Measurements from ENCODE around the gene TEX264.

Gene TEX264

DNA sequence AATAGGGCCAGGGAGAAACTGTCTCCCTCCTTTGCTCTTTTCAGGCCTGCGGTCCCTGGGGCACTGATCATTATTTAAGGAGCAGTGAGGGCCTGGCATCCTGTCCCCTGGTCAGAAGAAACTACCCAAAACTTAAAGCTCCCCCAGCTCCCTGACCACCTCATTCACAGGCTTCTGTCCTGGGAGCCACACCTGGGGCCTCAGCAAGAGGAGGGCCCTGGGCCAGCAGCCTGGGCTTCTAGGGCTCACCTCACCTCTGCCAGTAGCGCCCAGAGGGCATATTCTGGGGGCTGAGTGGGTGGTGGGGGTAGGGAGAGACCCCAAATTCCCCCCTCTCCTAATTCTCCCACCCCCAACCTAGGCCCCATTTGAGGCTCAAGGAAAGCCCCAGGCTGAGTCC is 31.1 kb downstream of the TEX264 start:
- DNase-seq: no peak

DNA sequence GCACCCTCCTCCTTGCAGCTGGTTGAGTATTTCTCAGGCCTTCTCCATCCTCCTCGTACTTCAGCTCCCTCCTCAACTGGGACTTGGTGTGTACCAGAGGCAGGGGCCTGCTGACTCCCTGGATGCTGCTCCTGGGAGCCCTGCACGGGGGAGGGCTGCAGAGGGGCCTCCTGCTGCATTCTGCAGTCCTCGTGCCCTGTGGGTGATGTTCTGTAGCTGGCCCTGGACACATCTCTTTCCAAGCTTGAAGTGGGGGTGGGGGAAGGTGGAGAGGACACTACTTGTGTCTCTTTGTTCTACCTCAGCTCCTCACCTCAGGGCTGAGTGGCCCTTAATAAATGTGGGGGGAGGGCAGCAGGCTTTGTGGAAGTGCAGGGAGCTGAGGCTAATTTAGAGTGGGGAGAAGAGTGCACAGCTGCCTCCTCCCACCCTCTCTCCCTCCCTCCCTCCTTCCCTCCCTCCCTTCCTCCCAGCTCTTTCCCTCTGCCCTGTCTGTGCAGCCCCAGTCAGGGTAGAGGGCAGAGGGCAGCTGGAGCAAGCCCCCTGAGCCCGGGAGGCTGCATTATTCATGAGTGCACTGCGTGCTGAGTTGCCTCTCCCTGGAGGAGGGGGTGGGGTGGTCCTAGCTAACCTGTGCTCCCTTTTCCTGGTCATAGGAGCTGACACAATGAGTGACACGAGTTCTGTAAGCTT is 32.2 kb downstream of the TEX264 start:
- no peak for DNase-seq

DNA sequence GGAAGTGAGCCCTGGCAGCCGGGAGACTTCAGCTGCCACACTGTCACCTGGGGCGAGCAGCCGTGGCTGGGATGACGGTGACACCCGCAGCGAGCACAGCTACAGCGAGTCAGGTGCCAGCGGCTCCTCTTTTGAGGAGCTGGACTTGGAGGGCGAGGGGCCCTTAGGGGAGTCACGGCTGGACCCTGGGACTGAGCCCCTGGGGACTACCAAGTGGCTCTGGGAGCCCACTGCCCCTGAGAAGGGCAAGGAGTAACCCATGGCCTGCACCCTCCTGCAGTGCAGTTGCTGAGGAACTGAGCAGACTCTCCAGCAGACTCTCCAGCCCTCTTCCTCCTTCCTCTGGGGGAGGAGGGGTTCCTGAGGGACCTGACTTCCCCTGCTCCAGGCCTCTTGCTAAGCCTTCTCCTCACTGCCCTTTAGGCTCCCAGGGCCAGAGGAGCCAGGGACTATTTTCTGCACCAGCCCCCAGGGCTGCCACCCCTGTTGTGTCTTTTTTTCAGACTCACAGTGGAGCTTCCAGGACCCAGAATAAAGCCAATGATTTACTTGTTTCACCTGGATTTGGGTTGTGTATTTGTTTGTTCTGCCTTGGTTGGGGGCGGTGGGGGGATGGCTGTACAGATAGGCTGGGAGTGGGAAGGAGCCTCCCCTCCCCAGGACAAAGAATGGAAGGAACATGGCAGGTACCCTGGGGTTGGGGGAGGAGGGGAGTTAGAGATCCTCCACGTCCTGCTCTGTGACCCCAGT is 32.9 kb downstream of the TEX264 start:
- no peak for DNase-seq

- no peak for DNase-seq
These were observed 33.5 kb downstream of the TEX264 start for GRCh38 chr3:51704511-51704950.

- no peak for DNase-seq
These were observed 34.4 kb downstream of the TEX264 start for GRCh38 chr3:51705276-51706020.

DNA sequence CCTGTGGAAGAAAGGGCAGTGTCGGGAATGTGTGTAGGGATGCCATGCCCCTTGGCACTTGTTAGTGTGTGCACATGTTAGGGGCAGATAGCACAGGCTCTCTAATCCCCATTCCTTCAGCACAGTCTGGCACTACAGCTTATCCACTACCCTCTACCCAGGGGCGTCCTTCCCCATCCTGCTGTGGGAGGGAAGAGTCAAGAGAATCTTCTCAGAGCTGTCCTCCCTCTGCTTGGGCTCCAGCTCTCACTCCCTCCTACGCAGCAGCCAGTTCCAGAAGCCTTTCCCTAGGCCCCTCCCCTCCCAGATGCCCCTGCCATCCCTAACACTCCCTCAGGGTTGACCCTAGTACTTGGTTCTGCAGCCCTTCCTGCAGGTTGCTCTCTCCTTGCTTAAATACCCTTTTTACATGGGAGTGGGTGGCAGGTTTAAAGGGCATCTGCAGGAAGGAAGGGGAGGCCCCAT is 35.0 kb downstream of the TEX264 start:
- no peak for DNase-seq

DNA sequence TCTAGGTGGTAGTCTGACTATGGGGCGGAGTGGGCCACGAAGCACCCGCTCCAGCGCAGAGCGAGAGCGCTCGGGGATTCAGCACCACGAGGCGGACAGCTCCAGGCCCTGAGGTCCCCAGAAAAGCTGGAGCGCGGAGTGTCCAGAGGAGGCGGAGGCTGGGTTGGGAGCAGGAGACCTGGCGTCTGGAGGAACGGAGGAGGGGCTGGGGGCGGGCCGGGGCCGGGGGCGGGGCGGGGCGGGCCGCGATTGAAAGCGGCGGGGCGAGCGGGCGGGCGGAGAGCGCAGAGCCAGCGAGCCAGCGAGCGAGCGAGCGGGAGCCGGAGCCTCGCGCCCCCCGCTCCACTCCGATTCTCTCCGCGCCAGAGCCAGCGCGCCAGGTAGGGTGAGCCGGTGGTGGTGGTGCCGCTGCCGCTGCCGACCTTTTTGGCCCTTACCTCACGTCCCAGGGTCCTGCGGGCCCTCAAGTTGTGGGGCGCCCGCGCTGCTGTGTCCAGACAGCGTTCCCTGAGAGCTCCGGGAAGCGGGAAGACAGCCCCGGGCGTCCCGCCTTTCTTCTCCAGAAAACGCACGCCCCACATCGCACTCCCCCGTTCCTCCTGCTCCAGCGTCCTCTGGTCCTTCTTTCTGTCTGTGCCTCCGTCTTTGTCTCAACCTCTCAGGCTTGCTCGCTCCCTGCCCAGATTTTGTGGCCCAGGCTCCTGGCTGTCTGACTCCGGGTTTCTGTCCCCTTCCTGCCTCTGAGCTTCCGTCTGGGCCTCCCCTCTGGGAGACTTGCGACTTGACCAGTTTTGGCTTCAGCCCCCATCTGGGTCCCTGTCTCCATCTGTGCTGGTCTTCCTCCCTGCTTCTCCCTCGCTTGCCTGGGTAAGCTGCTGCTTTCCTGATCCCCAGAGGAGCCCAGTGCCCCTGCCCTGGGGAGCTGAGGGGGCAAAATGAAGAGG is 36.0 kb downstream of the TEX264 start, which contains the start of gene GRM2:
Gene GRM2, plus strand, starts transcription at position 281 of the 944 bp plus-strand sequence. CDS start 1,916 bp downstream, outside the sequence.
- DNase-seq: no peak

DNA sequence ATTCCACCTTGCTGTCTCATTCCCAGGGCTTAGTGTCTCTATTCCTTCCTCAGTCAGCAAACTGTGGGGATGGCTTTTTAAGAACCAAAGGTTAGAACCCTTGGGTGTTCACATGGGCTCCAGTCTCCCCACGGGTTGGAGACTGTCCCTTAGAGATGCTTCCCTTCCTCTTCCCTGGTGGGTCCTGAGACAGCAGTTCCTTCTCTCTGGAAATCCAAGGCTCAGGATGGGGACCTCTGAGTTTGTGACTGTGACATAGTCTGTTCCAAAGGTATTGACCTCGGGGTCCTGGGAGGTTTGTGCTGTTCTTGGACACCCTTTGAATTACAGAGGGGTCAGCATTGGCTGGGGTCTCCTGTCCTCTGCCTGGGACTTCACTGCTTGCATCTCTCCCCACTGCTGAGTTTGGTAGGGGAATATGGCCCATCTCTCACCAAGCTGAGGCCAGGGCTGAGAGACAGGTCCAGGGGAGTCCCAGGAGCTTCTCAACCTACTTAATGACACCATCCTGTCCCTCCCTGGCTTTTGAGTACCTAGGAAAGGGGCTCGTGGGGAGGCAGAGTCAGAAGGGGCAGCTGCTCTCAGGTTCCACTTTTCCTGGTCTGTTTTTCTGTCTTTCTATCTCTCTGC is 37.3 kb downstream of the TEX264 start:
- no peak for DNase-seq

DNA sequence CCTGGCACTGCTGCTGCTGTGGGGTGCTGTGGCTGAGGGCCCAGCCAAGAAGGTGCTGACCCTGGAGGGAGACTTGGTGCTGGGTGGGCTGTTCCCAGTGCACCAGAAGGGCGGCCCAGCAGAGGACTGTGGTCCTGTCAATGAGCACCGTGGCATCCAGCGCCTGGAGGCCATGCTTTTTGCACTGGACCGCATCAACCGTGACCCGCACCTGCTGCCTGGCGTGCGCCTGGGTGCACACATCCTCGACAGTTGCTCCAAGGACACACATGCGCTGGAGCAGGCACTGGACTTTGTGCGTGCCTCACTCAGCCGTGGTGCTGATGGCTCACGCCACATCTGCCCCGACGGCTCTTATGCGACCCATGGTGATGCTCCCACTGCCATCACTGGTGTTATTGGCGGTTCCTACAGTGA is 38.0 kb downstream of the TEX264 start:
- DNase-seq: no peak

GRCh38 chr3:51709675-51710074 is 38.6 kb downstream of the TEX264 start:
- no peak for DNase-seq

GRCh38 chr3:51710631-51711351 is 39.7 kb downstream of the TEX264 start:
- DNase-seq: no peak

DNA sequence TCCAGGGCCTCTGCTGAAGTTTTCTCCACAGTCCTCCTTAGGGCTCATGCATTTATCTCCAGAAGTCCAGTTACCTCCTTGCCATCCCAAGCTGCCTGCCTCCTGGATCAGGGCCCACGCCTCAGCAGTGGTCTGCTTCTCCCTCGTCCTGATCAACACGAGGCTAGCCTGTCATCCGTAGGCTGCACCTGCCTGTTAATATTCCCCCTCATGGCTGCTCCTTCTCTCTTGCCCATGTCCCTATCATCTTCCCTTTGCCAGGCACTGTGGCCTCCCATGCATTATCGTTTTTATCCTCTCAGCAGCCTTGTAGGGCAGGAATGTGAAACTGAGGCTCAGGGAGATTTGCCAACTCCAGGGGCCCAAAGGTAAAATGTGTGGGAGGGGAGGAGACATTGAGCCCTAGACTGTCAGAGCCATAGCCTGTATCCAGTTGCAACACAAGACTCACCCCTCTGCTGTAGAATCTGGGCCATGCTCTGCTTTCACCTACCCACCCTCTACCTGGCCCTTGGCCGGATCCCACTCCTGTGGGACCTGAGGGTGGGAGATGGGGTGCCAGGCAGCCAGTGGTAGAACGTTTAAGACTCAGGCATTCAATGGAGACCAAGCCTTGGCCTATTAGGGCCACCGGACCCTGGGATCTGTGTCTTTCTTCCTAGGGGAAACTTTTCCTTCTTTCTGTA is 40.4 kb downstream of the TEX264 start:
- no peak for DNase-seq

DNA sequence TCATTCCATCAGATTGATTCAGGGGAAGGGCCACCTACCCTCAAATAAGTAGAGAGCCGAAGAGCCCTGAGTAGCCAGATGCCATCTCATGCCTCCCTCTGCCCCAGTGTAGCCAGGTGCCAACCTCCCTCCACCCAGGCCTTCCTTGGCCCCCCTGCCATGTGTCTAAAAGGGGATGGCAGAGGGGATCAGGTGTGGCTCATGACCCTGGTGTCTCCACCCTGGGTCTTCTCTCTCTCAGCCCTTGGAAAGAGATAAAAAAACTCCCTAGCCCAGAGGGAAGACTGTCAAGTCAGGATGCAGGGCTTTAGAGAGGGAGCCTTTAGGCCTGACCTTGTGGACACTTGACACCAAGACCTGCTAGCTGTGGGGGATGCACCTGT is 41.0 kb downstream of the TEX264 start:
- no peak for DNase-seq

GRCh38 chr3:51712511-51712931 is 41.5 kb downstream of the TEX264 start:
- DNase-seq: no peak

GRCh38 chr3:51712963-51713362 is 41.9 kb downstream of the TEX264 start:
- no peak for DNase-seq

DNA sequence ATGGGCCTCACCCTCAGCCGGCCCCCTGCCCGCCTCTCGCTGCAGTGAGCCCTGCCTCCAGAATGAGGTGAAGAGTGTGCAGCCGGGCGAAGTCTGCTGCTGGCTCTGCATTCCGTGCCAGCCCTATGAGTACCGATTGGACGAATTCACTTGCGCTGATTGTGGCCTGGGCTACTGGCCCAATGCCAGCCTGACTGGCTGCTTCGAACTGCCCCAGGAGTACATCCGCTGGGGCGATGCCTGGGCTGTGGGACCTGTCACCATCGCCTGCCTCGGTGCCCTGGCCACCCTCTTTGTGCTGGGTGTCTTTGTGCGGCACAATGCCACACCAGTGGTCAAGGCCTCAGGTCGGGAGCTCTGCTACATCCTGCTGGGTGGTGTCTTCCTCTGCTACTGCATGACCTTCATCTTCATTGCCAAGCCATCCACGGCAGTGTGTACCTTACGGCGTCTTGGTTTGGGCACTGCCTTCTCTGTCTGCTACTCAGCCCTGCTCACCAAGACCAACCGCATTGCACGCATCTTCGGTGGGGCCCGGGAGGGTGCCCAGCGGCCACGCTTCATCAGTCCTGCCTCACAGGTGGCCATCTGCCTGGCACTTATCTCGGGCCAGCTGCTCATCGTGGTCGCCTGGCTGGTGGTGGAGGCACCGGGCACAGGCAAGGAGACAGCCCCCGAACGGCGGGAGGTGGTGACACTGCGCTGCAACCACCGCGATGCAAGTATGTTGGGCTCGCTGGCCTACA is 44.4 kb downstream of the TEX264 start:
- no peak for DNase-seq

- no peak for DNase-seq
These were observed 44.9 kb downstream of the TEX264 start for GRCh38 chr3:51715977-51716294.

- DNase-seq: no peak
These were observed 45.8 kb downstream of the TEX264 start for GRCh38 chr3:51716805-51717204.

DNA sequence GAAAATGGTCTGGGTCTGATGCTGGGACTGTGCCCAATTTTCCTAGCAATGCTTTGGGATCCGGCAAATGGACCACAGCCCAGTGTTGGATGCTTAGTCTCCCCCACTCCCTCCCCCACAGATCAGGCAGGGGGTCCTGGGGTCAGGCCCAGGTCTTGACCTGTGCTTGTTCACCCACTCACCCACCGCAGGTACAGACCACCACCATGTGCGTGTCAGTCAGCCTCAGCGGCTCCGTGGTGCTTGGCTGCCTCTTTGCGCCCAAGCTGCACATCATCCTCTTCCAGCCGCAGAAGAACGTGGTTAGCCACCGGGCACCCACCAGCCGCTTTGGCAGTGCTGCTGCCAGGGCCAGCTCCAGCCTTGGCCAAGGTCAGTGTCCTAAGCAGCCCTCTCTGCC is 46.4 kb downstream of the TEX264 start:
- DNase-seq: no peak

GRCh38 chr3:51717947-51718346 is 46.9 kb downstream of the TEX264 start:
- DNase-seq: no peak

Measured in NCI-H1694 treated with DMSO at 0.1 percent for 48 hours (cell line).